Fibroblast of the conjunctiva (primary cell): Measurements from ENCODE around the gene OR2V2.
"Not testable (repeated sequence)": the region's sequence is repeated elsewhere in the genome, so short reads cannot be mapped to it uniquely, and the experiment has no call there.

ENCODE experiments used
- DNase-seq: peaks from one replicate; pipeline ENCODE4 v3.0.0-alpha.2; 2010; ENCODE audit warnings: low read depth

OR2V2 gene

GRCh38 chr5:181169459-181170236 is 22.3 kb downstream of the OR2V2 start:
- peak; percentile 72 for DNase-seq

- DNase-seq: no peak
These were observed 22.9 kb downstream of the OR2V2 start for GRCh38 chr5:181170237-181170825.

GRCh38 chr5:181170996-181171395 is 23.6 kb downstream of the OR2V2 start:
- no peak for DNase-seq

DNA sequence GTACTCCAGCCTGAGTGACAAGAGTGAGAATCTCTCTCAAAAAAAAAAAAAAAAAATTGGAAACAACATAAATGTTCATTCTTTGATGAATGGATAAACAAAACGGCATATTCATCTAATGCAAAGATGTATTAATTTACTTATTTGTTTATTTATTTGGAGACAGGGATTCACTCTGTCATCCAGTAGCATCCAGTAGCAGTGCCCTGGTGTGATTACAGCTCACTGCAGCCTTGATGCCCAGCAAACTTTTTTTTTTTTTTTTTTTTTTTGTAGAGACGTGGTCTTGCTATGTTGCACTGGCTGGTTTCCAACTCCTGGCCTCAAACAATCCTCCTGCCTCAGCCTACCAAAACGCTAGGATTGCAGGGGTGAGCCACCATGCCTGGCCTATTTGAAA is 24.4 kb downstream of the OR2V2 start:
- no peak for DNase-seq

DNA sequence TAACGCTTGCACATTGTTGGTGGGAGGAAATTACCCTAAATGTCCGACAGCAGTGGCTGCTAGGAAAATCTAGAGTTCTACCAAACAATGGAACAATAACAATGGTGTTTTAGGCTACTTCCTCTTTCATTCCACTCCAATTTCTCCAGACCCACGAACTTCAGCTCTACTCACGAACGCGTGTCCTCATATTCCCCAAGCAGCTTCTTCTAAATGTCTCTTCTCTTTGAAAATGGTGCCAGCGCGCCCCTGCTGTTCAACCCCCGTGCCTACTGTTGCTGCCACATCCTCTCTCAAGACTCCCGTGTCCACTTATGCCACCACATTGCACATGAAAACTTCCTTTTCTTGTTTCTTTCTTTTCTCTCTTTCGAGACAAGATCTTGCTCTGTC is 25.6 kb downstream of the OR2V2 start:
- no peak for DNase-seq

DNA sequence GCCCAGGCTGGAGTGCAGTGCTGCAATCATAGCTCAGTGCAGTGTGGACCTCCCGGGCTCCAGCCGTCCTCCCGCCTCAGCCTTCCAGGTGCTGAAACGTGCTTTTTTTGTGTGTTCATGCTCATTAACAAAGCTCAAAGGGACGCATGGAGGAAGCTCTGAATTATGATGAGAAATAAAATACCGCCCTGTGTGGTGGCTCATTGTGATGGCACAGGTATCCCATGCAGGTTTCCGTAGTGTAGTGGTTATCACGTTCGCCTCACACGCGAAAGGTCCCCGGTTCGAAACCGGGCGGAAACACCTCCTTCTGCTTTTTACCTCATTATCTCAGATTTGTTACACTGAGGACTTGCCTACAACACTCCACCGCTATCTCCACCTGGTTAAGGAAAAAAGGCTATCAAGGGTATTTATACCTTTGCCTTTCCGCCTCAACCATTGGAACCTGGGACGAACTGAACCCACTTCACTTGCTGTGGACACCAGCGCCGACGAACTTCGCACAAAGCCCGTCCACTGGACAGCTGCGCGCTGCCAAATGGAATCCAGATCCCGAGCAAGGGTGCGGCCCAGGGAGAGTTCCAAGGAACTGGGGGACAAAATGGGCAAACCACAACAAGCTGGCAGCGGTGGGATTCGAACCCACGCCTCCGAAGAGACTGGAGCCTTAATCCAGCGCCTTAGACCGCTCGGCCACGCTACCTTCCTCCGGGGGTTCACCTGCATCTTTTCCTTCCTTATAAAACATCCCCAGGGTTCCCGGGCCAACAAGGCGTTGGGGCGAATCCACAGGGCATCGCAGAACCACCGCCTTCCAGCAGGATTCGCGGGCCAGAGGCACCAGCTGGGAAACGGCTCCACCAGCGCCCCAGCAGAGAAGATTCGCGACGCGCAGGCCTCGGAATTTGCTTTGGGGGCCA is 26.3 kb downstream of the OR2V2 start:
- peak; percentile 68 for DNase-seq

DNA sequence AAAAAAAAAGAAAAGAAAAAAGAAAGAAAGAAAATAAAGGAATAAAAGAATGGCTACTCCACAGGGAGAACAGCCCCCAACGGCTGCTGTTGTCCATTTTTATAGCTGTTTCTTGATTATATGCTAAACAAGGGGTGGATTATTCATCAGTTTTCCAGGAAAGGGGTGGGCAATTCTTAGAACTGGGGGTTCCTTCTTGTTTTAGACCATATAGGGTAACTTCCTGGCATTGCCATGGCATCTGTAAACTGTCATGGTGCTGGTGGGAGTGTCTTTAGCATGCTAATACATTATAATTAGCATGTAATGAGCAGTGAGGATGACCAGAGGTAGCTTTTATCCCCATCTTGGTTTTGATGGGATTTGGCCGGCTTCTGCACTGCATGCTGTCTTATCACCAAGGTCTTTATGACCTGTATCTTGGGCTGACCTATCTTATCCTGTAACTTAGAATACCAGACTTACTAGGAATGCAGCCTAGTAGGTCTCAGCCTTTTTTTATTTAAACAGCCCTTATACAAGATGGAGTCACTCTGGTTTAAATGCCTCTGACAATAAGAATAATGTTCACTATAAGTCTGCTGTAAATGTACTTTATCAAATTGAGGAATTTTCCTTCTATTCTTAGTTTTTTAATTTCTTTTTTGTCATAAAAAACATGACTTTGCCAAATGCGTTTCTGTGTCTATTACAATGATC is 29.0 kb downstream of the OR2V2 start:
- no peak for DNase-seq

DNA sequence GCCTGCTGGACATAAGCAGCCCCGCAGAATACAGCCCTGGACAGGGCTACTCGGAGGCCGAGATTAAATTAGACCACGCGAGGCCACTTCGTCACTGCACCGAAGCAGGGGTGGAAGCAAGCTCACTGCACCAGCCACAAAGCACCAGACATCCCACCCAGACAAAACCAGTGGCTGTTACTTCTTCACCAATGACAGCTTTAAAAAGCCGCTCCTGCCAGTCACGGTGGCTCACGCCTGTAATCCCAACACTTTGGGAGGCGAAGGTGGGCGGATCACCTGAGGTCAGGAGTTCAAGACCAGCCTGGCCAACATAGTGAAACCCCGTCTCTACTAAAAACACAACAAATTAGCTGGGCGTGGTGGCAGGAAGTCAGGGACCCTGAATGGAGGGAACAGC is 30.2 kb downstream of the OR2V2 start:
- not testable (repeated sequence) for DNase-seq

DNA sequence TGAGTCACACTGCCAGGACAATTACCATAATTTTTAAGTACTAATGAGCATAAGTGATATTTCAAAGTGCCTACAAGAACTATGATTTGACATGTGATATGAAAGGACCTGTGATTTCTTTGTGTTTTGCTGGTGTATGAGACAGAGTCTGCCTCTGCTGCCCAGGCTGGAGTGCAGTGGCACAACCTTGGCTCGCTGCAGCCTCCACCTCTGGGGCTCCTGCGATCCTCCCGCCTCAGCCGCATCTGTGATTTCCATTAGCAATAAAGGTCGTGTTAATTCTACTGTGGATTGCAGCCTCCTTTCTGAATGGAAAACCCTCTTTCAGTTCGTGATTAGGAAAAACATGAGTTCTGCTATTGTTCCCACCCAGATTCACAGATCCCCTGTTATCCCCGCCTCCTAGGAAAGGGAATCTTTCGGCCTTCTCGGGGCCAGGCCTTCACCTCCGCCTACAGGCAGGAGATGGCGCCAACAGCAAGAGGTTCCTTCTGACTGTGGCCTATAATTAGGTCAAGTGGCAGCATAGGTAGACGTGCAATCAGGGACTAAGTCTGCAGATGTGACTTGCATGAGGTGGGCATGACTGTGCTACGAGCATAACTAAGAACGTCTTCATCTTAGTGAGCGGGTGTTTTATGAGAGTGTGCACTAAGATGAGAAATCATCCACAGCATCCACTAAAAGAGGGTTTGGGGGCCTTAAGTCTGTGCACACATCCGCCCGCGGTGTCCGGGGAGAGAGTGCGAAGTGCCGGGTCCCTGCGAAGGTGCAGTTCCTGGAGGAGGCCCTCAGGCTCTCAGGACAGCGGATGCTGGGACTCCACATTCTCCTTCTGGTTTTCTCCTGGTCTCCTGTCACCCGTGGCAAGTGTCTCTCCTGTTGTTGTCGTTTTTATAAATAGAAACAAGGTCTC is 34.5 kb downstream of the OR2V2 start:
- peak; percentile 56 for DNase-seq

GRCh38 chr5:181182651-181183050 is 35.3 kb downstream of the OR2V2 start:
- no peak for DNase-seq

DNA sequence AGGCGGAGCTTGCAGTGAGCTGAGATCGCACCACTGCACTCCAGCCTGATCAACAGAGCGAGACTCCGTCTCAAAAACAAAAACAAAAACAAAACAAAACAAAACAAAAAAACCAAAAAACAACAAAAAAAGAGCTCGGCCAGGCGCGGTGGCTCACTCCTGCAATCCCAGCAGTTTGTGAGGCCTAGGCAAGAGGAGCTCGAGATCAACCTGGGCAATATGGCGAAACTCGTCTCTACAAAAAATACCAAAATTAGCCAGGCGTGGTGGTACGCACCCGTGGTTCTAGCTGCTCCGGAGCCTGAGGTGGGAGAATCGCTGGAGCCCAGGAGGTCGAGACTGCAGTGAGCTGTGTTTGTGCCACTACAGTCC is 37.4 kb downstream of the OR2V2 start:
- no peak for DNase-seq

DNA sequence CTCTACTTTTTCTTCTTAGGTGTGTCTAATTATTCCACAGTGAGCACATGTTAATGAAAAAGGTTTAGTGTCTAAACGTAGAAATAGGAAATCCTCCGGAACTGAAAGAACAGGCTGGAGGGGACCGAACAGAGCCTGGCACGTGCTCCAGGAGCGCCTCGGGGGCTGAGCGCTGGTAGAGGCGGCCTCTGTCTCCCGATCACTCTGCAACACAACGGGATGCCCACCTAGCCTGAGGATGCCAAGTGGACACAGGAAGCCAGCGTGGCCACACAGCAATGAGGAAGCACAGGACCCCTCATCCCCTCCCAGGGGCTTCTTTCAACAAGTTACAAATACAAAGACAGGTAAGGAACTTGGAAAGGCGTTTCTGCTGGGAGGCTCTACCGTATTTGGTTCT is 38.2 kb downstream of the OR2V2 start:
- no peak for DNase-seq

GRCh38 chr5:181186022-181186421 is 38.6 kb downstream of the OR2V2 start:
- DNase-seq: no peak

DNA sequence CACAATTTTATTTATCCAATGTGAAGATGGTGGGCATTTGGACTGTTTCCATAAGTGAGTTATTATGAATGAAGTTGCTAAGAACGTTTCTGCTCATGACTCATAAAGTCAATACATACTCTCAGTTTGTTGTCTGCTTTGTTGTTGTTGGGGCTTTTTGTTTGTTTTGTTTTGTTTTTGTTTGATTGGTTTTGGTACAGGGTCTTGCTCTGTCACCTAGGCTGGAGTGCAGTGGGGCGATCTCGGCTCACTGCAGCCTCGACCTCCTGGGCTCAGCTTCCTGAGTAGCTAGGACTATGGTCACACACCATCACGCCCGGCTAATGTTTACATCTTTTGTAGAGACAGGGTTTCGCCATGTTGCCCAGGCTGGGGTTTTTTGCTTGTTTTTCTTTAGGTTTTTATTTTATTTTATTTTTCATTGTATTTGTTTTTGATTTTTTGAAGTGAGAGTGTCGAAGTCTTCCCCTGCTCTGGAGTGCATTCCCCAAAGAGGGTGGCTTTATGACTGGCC is 39.7 kb downstream of the OR2V2 start:
- DNase-seq: no peak

- DNase-seq: peak; percentile 73
These were observed 40.3 kb downstream of the OR2V2 start for GRCh38 chr5:181187500-181188213.

- peak; percentile 62 for DNase-seq
These were observed 41.4 kb downstream of the OR2V2 start for GRCh38 chr5:181188700-181189362.

GRCh38 chr5:181189363-181189961 is 42.1 kb downstream of the OR2V2 start:
- DNase-seq: no peak

- DNase-seq: no peak
These were observed 42.8 kb downstream of the OR2V2 start for GRCh38 chr5:181189962-181190710.
